Stimulated activated CD8-positive, alpha-beta memory T cell treated with anti-CD3 and anti-CD28 coated beads, Interleukin-7, amount 100 ng/mL, for 4 hours (primary cell): Measurements from ENCODE around the gene GPBP1L1.
A peak's percentile ranks its signal among the peaks of the same experiment; 100 is the strongest.

ENCODE experiments used
- DNase-seq, 2 donors: peaks; one replicate each; pipeline ENCODE4 v3.0.0-alpha.2; 2020; ENCODE audit warnings: low read depth in 2 of 2

Gene GPBP1L1

GRCh38 chr1:45589861-45590260 lies 96.5 kb downstream of the GPBP1L1 start:
- DNase-seq = no peak

GRCh38 chr1:45586769-45587168 lies 99.6 kb downstream of the GPBP1L1 start:
- no peak for DNase-seq

GRCh38 chr1:45585496-45586075 lies 100.7 kb downstream of the GPBP1L1 start:
- no peak for DNase-seq

- no peak for DNase-seq
These were observed 101.3 kb downstream of the GPBP1L1 start for GRCh38 chr1:45585110-45585426.

- peak; percentile 71 to 79 for DNase-seq
These were observed 101.8 kb downstream of the GPBP1L1 start for GRCh38 chr1:45584351-45585109.

GRCh38 chr1:45583666-45584350 lies 102.5 kb downstream of the GPBP1L1 start, which contains the start of gene NASP:
NASP (plus strand) TSS chr1:45584041; CDS start chr1:45584147, 106 bp downstream.
- DNase-seq = peak; percentile 81 to 83

GRCh38 chr1:45583264-45583665 lies 103.1 kb downstream of the GPBP1L1 start:
- DNase-seq = peak; percentile 91 to 93
